GM12892 (cell line): ENCODE measurements around the gene TRAF4.
"Not testable (repeated sequence)": the region's sequence is repeated elsewhere in the genome, so short reads cannot be mapped to it uniquely, and the experiment has no call there.

Experiments used
- DNase-seq: peaks from one replicate; pipeline ENCODE4 v3.0.0; 2011; ENCODE audit not compliant: insufficient read length
- FAIRE-seq: peaks from 2 replicates; lab custom pipeline; 2011; peaks lifted over from hg19 to GRCh38; lab: Jason Lieb, UNC
- POLR2A ChIP-seq: IDR thresholded peaks from 2 replicates; pipeline ENCODE4 v1.6.1; 2011; ENCODE audit warnings: low read depth, low read length, control low read depth
- POLR2AphosphoS5 ChIP-seq: IDR thresholded peaks from 2 replicates; pipeline ENCODE4 v1.6.1; 2011; ENCODE audit warnings: low read depth, low read length, control low read depth
- TAF1 ChIP-seq: IDR thresholded peaks from 2 replicates; pipeline ENCODE4 v1.6.1; 2011; ENCODE audit warnings: low read depth, mild to moderate bottlenecking, control low read depth, low read length, borderline replicate concordance

TRAF4 gene

DNA sequence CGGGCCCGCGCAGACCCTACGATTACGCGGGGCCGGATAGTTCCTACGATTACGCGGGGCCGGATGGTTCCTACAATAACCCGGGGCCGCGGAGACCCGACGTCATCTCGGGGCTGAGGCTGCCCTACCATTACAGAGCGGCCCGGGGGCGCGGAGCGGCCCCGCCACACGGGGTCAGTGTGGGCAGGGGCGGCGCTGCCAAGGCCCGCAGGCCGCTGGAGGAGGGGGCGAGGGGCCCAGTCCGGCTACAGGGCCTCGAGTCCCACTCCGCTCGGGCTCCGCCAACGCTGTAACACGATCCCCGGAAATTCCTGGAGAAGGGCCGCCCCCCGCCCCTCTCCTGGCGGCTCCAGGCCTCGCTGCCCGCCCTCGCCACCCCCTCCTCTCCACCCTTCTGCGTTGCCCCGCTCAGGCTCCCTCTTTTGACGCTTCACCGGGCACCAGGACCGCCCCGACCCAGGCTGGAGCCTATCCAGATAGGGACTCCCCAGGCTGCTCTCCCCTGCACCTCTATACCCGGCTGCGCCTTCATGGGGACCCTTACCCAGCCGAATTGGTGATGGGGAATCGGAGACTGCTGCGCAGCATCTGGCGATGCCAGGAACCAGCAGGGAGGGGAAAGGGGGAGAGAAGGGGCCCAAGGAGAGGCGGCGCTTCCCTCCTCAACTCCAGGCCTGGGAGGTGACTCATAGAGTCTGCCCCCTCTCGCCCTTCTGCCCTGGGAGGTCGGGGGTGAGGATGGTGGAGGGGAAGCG lies 26.1 kb upstream of the TRAF4 start, which contains the start of gene RAB34:
RAB34 (minus strand) TSS at position 291 of the 755 bp plus-strand sequence. CDS start 602 bp downstream, outside the sequence.
- FAIRE-seq = no peak
- TF ChIP-seq TAF1 (no peak), POLR2AphosphoS5 (no peak), POLR2A (no peak)
- no peak for DNase-seq

DNA sequence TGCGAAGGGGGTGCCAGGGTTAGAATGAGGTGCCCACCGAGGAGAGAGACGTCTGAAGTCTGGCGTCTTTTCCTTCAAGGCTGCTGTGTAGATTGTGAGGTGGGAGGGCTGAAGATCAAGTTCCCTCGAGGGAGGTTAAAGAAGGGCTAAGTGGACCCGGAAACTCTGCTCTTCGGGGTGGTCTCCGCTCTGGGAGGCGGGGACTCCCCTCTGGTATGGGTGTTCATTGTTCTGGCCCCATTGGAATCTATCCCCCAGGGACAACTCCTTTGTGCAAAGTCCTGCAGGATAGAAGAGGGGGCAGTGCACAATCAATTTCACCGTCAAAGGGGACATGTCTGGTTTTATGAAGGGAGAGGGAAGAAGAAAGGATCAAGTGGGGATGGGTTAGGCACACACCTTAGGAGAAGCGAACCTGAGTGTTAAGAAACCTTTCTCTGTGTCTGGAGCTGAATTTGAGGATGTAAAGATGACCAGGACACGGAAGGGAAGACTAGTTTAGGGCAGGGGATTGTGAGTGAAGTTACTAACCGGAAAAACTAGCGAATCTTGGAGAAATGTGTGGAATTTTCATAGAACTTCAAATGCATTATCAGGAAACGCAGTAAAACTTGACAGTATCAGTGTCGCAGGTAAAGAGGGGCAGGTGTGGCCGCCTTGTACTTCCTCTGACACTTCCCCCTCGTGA lies 25.3 kb upstream of the TRAF4 start:
- peak; percentile 61 for FAIRE-seq

DNA sequence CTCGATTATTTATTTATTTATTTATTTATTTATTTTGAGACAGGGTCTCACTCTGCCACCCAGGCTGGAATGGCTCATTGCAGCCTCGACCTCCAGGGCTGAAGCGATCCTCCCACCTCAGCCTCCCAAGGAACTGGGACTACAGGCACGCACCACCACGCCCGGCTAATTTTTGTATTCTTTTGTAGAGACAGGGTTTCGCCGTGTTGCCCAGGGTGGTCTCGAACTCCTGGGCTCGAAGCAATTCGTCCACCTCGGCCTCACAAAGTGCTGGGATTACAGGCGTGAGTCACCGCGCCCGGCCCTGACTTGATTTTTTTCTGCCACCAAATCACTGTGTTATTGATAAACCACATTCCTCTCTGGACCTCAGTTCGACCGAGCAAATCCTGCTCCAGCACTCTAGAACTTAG lies 24.8 kb upstream of the TRAF4 start:
- TF ChIP-seq TAF1 (no peak), POLR2A (no peak), POLR2AphosphoS5 (no peak)
- no peak for DNase-seq
- FAIRE-seq = peak; percentile 50

More for the DNA sequence above, 25.3 kb upstream of the TRAF4 start:
- TF ChIP-seq TAF1 = no peak
- no peak for TF ChIP-seq POLR2A
- TF ChIP-seq POLR2AphosphoS5 = no peak
- no peak for DNase-seq

DNA sequence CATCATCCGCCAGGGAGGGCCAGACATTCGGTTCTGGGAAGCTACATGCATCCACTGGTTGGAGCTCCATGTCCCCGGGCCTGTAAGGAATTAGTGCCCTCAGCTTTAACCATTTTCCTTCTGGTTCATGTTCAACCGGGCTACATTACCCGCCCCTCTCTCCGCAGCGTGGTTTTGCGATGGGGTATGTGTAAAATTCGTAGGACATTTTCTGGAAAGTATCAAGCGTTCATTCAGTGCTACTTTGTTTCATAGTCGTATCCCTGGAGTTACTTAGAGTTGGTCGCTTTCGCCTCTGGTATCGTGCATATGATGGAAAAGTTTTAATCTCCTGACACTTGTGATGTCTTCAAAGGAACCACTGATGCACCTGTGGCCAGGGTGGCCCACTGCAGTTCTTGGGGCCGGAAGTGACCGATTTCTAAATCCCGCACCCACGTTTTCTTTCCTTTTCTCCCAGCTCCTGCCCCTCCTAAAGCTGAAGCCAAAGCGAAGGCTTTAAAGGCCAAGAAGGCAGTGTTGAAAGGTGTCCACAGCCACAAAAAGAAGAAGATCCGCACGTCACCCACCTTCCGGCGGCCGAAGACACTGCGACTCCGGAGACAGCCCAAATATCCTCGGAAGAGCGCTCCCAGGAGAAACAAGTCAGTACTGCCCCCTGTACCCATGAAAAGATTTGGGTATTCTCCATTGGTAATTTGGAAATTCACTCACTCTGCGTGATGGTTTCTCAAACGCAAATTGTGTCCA lies 23.4 kb upstream of the TRAF4 start:
- FAIRE-seq (no peak), DNase-seq (no peak)
- TF ChIP-seq POLR2AphosphoS5 = no peak
- TF ChIP-seq TAF1 = no peak
- TF ChIP-seq POLR2A = peak; percentile 62; the same call in 1 of the 2 replicates

DNA sequence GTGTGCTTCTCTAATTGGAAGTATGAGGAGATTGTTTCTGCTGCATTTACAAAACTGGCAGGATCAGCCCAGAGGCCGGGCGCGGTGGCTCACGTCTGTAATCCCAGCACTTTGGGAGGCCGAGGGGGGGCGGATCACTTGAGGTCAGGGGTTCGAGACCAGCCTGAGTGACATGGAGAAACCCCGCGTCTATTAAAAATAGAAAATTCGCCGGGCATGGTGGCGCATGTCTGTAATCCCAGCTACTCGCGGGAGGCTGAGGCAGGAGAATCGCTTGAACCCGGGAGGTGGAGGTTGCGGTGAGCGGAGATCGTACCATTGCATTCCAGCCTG lies 22.8 kb upstream of the TRAF4 start:
- not testable (repeated sequence) for FAIRE-seq, DNase-seq

DNA sequence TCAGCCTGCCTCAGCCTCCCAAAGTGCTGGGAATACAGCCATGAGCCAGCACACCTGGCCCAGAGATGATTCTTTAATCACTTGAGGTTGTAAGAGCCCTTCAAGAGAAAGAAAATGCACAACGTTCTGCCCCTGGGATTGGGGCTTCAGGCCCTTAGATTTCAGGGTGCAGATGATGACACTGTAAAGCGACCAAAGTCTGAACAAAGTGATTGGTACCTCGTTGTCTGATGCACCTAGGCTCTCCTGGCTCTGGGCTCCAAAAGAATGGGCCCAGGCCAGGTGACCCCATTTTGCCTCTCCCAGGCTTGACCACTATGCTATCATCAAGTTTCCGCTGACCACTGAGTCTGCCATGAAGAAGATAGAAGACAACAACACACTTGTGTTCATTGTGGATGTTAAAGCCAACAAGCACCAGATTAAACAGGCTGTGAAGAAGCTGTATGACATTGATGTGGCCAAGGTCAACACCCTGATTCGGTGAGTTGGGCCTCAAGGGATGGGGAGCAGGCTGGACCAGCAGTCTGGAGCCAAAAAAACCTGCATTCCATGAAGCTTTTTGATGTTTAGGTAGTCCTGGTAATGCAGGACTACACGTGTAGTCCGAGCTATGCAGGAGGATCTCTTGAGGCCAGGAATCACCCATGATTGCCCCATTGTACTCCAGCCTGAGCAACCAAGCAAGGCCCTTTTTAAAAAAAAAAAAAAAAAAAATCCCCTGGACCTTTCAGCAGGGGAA lies 21.2 kb upstream of the TRAF4 start:
- DNase-seq (no peak), FAIRE-seq (no peak)
- TF ChIP-seq TAF1 (no peak), POLR2A (no peak), POLR2AphosphoS5 (peak; percentile 68; the same call in 1 of the 2 replicates)

DNA sequence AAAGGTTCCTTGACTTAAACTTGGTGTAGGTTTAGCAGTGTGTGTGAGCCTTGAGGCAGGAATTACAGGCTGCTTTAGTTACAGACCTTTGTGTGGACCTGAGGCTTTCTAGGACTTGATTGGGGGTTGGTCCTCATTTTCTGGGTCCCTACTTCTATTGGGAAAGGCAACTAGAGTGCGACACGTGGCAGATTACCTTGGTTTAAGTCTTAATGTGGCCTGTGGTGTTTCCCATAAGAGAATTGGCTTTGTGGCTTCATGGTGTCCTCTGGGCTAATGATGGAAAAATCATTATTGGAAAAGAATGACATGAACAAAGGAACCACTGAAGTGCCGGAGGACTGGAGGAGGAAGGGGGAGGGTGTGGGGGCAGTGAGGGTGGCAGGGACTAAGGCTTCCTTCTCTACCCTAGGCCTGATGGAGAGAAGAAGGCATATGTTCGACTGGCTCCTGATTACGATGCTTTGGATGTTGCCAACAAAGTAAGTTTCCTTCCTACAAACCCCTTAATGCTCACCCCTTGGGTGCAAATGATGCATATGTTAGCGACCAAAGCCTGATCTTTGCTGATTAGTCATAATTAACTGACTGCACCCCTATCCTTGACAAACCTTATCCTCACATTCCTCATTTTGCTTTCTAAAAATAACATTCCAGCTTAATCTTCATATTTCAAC lies 20.5 kb upstream of the TRAF4 start:
- no peak for TF ChIP-seq TAF1
- FAIRE-seq = no peak

DNA sequence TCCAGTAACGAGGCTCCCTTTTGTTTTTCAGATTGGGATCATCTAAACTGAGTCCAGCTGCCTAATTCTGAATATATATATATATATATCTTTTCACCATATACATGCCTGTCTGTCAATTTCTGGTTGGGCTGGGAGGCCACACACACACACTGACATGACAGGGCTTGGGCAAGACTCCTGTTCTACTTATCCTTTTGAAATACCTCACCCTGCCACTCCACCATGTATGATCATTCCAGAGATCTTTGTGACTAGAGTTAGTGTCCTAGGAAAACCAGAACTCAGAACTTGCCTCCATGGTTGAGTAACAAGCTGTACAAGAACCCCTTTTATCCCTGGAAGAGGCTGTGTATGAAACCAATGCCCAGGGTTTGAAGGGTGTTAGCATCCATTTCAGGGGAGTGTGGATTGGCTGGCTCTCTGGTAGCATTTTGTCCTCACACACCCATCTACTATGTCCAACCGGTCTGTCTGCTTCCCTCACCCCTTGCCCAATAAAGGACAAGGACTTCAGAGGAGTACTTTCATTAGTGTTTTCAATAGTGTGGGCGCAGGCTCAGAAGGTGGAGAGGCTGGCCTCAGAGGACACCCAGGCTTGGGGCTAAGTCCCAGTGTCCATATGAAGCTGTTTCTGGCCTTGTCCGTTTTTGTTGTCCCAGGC lies 19.8 kb upstream of the TRAF4 start:
- not testable (repeated sequence) for FAIRE-seq, DNase-seq
- TF ChIP-seq POLR2A = peak; percentile 24; the same call in 1 of the 2 replicates

More for the DNA sequence above, 20.5 kb upstream of the TRAF4 start:
- DNase-seq = no peak

DNA sequence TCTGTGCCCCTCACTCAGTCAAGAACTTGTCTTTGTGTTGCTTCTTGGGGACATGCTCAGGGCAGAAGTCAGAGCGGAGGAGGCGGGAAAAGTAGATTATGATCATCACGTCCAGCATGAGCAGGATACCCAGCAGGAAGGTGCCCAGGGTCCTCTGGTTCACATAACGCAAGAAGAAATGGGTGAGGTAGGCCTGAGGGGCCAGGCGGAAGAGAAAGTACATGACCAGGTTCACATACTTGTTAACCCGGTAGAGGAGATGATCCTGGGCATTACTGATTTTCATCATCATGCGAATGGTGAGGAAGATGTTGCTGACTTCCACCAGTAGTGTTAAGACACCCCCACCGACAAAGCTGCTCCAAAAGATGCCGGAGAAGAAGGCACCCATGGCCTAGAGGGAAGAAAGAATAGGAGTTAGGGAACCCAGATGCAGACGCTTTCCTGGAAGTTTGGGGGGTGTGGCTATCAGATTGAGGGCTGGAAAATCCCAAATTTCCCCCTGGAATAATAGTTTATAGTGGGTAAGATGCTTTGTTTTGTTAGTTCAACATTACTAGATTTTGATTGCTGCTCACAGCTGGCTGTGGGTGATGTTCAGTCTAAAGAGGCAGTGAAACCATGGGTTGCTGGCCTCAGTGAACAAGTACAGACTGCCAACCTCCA lies 19.2 kb upstream of the TRAF4 start:
- DNase-seq (no peak), FAIRE-seq (no peak)
- TF ChIP-seq TAF1 (no peak), POLR2A (no peak), POLR2AphosphoS5 (no peak)

DNA sequence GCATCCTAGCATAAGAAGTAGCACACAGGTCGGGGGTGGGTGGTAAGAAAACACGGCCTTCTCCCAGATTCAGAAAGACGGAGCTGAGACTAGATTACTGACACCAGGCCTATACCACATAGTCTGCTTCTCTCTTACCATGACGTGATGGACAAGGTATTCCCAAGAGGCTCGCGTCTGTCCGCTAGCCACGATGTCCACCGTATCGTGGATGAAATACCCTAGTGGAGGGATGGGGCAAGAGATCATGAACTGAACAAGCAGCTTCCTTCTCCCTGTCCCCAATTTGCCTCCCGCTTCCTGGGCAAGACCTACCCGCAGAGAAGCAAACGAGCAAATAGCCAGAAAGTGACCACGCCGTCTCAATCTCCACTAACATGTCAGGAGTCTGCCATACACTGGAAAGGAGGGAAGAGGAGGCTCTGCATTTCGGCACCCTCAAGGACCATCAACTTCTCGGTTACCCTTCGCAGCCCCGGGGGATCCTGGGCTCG lies 18.6 kb upstream of the TRAF4 start:
- TF ChIP-seq POLR2AphosphoS5 (peak; percentile 95), TAF1 (no peak), POLR2A (peak; percentile 86)
- FAIRE-seq = peak; percentile 81
- DNase-seq = no peak

DNA sequence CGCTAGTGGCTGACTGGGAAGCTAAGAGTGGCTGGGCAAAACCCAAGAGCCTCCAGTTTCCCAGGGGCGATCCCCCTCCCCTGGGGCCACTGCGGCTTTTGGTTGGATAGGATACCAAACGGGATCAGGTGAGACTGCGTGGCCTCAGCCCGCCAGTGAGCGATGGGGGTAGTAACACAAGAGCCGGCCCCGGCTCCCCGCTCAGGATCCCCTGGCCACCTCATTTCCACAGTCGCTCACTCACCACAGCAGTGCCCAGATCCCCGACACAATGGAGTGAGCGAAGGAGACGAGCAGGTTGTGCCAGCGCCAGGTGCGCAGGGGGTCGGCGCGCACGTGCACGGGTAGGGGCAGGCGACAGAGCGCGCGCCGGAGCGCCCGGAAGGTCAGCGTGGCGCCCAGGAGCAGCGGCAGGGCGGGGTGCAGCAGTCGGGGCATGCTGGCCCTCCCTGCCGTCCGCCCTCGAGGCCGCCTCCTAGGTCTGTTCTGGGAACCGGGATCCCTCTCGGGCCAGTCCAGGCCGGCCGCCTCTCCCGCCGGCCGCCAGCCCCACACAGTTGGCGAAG lies 18.1 kb upstream of the TRAF4 start:
- peak; percentile 36 for FAIRE-seq
- DNase-seq = no peak
- TF ChIP-seq POLR2AphosphoS5 (peak; percentile 4), POLR2A (peak; percentile 1; the same call in 1 of the 2 replicates), TAF1 (no peak; the same call in 1 of the 2 replicates)
